PFSK-1 (cell line): ENCODE data around the gene OR6X1.

Experiments used
- FOXP2 ChIP-seq: optimal IDR thresholded peaks from 2 replicates; pipeline ENCODE3; 2011; ENCODE audit warnings: borderline replicate concordance, control low read depth, inconsistent platforms; ENCODE audit not compliant: insufficient read depth; ENCODE audit errors: extremely low read length, extremely low read depth
- POLR2AphosphoS5 ChIP-seq: IDR thresholded peaks from 2 replicates; pipeline ENCODE4 v1.6.1; 2012; ENCODE audit warnings: low read depth, mild to moderate bottlenecking, control low read depth, low read length, moderate library complexity
- SIN3A ChIP-seq: IDR thresholded peaks from 2 replicates; pipeline ENCODE4 v1.6.1; 2012; ENCODE audit warnings: mild to moderate bottlenecking, low read length, moderate library complexity, borderline replicate concordance; ENCODE audit not compliant: insufficient read depth
- TAF1 ChIP-seq: IDR thresholded peaks from 2 replicates; pipeline ENCODE4 v1.6.1; 2012; ENCODE audit warnings: low read length, control low read depth, borderline replicate concordance; ENCODE audit not compliant: insufficient read depth
- TF ChIP-seq, protein P1 (sequence below), 2 experiments: IDR thresholded peaks; 2 replicates each; pipeline versions ENCODE4 v1.6.1 to v1.8.0; 2011 to 2012; ENCODE audit warnings: low read depth in 2 of 2, low read length in 2 of 2, control low read depth in 1 of 2, inconsistent platforms in 1 of 2, mild to moderate bottlenecking in 1 of 2, moderate library complexity in 1 of 2; ENCODE audit not compliant: insufficient read depth in 1 of 2

OR6X1 gene

DNA sequence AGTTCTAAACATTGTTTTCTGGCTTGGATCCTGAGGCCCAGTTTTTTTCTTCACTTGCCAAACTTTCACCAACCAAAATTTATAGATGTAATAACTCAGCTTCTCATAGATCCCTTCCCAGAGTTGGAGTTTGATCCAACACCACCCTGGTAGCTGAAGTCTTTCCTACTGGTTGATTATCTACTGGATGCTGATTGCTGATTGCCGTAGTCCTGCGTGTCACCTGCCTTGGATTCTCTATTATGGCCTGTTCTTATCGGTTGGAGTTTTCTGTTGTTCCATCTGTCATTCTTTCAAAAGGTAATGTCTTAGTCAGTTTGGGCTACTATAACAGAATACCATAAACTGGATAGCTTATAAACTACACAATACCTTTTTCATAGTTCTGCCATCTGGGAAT lies 17.3 kb upstream of the OR6X1 start:
- TF ChIP-seq SIN3A (no peak), TAF1 (no peak), POLR2AphosphoS5 (no peak)

DNA sequence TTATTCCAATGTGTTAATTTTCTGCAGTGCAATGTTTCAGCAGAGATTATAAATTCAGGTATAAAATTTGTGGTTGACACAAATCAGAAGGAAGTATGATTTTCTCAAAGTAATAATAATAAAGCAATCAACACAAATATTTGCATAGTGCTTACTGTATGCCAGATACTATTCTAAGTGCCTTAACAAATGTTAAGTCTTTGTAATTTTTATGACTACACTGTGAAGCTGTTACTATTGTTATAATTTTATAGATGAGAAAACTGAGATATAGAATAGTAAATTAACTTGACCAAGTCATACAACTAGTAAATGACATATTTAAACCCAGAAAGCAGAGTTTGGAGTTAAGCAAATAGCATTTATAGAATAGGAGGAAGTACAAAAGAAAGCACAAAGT lies 16.4 kb upstream of the OR6X1 start:
- TF ChIP-seq TAF1: no peak
- no peak for TF ChIP-seq SIN3A
- TF ChIP-seq, protein P1, sequence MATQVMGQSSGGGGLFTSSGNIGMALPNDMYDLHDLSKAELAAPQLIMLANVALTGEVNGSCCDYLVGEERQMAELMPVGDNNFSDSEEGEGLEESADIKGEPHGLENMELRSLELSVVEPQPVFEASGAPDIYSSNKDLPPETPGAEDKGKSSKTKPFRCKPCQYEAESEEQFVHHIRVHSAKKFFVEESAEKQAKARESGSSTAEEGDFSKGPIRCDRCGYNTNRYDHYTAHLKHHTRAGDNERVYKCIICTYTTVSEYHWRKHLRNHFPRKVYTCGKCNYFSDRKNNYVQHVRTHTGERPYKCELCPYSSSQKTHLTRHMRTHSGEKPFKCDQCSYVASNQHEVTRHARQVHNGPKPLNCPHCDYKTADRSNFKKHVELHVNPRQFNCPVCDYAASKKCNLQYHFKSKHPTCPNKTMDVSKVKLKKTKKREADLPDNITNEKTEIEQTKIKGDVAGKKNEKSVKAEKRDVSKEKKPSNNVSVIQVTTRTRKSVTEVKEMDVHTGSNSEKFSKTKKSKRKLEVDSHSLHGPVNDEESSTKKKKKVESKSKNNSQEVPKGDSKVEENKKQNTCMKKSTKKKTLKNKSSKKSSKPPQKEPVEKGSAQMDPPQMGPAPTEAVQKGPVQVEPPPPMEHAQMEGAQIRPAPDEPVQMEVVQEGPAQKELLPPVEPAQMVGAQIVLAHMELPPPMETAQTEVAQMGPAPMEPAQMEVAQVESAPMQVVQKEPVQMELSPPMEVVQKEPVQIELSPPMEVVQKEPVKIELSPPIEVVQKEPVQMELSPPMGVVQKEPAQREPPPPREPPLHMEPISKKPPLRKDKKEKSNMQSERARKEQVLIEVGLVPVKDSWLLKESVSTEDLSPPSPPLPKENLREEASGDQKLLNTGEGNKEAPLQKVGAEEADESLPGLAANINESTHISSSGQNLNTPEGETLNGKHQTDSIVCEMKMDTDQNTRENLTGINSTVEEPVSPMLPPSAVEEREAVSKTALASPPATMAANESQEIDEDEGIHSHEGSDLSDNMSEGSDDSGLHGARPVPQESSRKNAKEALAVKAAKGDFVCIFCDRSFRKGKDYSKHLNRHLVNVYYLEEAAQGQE (IDR thresholded peaks at IDR 0.05; ENCODE audit: insufficient read depth in 1 of 2, low read depth in 2 of 2, low read length in 2 of 2): no peak
- TF ChIP-seq POLR2AphosphoS5: no peak
- no peak for TF ChIP-seq FOXP2

DNA sequence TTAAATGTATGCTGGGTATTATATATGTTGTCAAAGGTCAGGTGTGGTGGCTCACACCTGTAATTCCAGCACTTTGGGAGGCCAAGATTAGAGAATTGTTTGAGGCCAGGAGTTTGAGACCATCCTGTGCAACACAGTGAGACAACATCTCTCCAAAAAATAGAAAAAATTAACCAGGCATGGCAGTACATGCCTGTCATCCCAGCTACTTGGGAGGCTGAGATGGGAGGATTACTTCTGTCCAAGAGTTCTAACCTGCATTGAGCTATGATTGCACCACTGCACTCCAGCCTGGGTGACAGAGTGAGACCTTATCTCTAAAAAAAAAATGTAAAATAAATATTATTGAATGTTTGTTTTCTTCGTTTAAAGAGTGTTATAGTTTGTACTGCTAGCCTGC lies 11.3 kb upstream of the OR6X1 start:
- TF ChIP-seq FOXP2: no peak
- no peak for TF ChIP-seq SIN3A
- TF ChIP-seq, protein P1 (IDR thresholded peaks at IDR 0.05; ENCODE audit: insufficient read depth in 1 of 2, low read depth in 2 of 2, low read length in 2 of 2): no peak
- TF ChIP-seq TAF1: no peak

DNA sequence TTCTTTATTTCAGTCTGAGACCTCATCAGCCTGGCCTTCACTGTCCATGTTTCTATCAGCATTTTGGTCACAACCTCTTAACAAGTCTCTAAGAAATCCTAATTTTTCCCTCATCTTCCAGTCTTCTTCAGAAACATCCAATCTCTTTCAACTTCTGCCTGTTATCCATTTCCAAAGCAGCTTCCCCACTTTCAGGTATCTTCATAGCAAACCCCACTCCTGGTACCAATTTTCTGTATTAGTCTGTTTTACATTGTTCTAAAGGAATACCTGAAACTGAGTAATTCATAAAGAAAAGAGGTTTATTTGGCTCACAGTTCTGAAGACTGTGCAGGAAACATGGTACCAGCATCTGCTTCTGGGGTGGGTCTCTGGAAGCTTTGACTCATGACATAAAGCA lies 8.1 kb upstream of the OR6X1 start:
- TF ChIP-seq, protein P1 (IDR thresholded peaks at IDR 0.05; ENCODE audit: insufficient read depth in 1 of 2, low read depth in 2 of 2, low read length in 2 of 2): no peak

DNA sequence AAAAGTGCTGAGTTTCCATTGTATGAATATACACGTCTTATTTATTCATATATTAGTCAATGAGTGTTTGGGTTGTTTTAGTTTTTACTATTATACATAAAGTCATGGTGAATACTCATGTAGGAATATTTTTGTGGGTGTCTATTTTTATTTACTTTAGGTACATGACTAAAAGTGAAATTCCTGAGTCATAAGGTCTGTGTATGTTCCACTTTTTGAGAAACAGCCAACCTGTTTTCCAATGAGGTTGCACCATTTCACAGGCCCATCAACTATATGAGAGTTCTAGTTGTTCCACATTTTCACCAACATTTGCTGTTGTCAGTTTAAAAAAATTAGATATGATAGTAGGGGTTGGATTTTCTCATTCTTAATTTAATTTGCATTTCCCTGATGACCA lies 6.6 kb upstream of the OR6X1 start:
- TF ChIP-seq, protein P1 (IDR thresholded peaks at IDR 0.05; ENCODE audit: insufficient read depth in 1 of 2, low read depth in 2 of 2, low read length in 2 of 2): no peak
- no peak for TF ChIP-seq FOXP2
- TF ChIP-seq POLR2AphosphoS5: no peak
- TF ChIP-seq TAF1: no peak
- no peak for TF ChIP-seq SIN3A

DNA sequence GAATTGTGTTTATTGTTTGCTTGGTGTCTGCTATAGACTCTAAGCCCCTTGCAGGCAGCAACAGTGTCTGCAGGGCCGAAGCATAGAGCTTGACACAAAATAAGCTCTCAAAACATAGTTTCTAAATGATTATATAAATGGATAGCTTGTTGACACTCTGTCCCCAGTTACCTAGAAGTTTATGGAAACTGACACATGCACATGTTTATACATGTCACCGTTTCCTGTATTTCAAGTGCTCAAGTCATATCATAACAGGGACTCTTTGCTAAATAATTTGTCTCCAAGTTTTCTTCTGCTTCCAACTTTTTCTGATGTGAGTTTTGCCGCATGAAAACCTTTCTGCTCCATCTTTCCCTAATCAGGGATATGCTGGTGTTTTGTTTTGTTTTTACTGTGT lies 3.7 kb upstream of the OR6X1 start:
- TF ChIP-seq POLR2AphosphoS5: no peak
- TF ChIP-seq TAF1: no peak
- TF ChIP-seq, protein P1 (IDR thresholded peaks at IDR 0.05; ENCODE audit: insufficient read depth in 1 of 2, low read depth in 2 of 2, low read length in 2 of 2): no peak
- TF ChIP-seq FOXP2: no peak
- TF ChIP-seq SIN3A: no peak
